Measurements from ENCODE around the gene UBR2. TPM values are rescaled to one million over a fixed set of nuclear protein-coding genes. Genes with fewer than 3 reads are reported as not detected.

Gene UBR2
- total RNA-seq, 4 donors from 2014 or later = 36.3 to 54.0 (median 44.3) TPM

DNA sequence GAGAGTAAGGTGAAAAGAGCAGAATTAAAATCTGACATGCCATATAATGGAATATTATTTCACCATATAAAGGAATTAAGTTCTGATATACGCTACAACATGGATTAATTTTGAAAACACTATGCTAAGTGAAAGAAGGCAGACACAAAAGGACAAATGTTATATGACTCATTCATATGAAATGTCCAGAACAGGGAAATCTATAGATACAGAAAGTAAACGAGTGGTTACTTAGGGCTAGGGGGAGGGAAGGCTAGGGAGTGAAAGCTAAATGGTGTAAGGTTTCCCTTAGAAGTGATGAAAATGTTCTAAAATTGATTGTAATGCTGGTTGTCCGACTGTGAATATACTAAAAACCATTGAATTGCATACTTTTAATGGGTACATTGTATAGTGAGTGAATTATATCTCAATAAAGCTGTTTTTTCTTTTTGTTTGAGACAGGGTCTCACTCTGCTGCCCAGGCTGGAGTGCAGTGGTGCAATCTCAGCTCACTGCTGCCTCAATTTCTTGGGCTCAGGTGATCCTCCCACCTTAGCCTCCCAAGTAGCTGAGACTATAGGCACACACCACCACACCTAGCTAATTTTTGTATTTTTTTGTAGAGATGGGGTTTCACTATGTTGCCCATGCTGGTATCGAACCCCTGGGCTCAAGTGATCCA lies 150.4 kb downstream of the UBR2 start:
- no peak for DNase-seq
- WGBS, 2 donors = 87 to 88% methylated on average over 4 of the region's 4 CpGs
- Histone ChIP-seq H3K4me3 (replicated peaks in 1 of 3) (no peak overlapping the region), H3K36me3 (no peaks in the 10 kb centered on the region), H3K27me3 (no peaks in the 10 kb centered on the region), H3K9me3 (no peaks in the 10 kb centered on the region), H3K27ac (no peak overlapping the region), H3K4me1 (no peaks in the 10 kb centered on the region)
- intact Hi-C loops (cut with DNase I) = no loop called here
- TF ChIP-seq POLR2A (IDR thresholded peaks at IDR 0.05) = no peak
- no peak for TF ChIP-seq CTCF (IDR thresholded peaks at IDR 0.05)

DNA sequence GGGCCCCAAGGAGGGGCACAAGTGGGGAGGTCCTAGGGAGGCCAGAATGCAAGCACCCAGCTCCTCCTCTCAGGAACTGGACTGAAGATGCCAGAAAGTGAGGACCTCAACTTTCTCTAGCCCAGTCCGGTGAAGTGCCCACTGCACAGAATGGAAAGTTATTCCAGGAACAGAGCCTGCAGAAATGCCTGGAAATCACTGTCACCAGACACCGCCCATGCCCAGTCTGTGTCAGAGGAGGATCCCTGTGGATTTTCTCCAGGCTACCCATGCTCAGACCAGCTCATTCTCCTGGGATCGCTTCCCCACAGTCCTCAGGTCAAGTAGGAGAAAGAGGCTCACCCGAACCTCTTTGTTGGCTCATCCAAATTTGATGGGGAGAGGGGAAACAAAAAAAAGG lies 152.0 kb downstream of the UBR2 start:
- no peaks in the 10 kb centered on the region for H3K9me3 ChIP-seq
- no peak overlapping the region for H3K4me3 ChIP-seq (replicated peaks in 1 of 3)
- no peak for DNase-seq
- H3K36me3 ChIP-seq = no peaks in the 10 kb centered on the region
- intact Hi-C loops (cut with DNase I) = no loop called here
- WGBS, 2 donors = 85 to 97% methylated on average over 4 of the region's 4 CpGs
- TF ChIP-seq CTCF (IDR thresholded peaks at IDR 0.05) (no peak), POLR2A (IDR thresholded peaks at IDR 0.05) (no peak)
- H3K27me3 ChIP-seq = no peaks in the 10 kb centered on the region
- no peaks in the 10 kb centered on the region for H3K4me1 ChIP-seq
- no peak overlapping the region for H3K27ac ChIP-seq

- 81 to 85% methylated on average over 8 of the region's 8 CpGs for WGBS, 2 donors
- peaks cover under 1% of the 10 kb centered on the region in 2 donors for H3K4me1 ChIP-seq
- intact Hi-C loops (cut with DNase I) = loop anchor here (10.0 kb wide), 1 partner anchor 154 kb away; the partner anchor contains the start of gene RPL7L1
- no peaks in the 10 kb centered on the region for H3K36me3 ChIP-seq
- no peaks in the 10 kb centered on the region for H3K27me3 ChIP-seq
- no peaks in the 10 kb centered on the region for H3K9me3 ChIP-seq
- H3K4me3 ChIP-seq (replicated peaks in 1 of 3) = no peak overlapping the region
- TF ChIP-seq CTCF (IDR thresholded peaks at IDR 0.05) (no peak), POLR2A (IDR thresholded peaks at IDR 0.05) (no peak)
- no peak overlapping the region for H3K27ac ChIP-seq
- no peak for DNase-seq
These were observed 156.9 kb downstream of the UBR2 start for GRCh38 chr6:42720739-42721138.

GRCh38 chr6:42722497-42722896 lies 158.7 kb downstream of the UBR2 start, which contains the start of gene PRPH2:
TSS of gene PRPH2 (minus strand) at chr6:42722597. CDS start at chr6:42722334, 263 bp downstream.
- H3K4me3 ChIP-seq (replicated peaks in 1 of 3) = no peak within 1 kb of the TSS
- H3K9me3 ChIP-seq = no peaks in the 10 kb centered on the region
- H3K36me3 ChIP-seq = no peaks in the 10 kb centered on the region
- H3K4me1 ChIP-seq = peaks cover 6 to 13% of the 10 kb centered on the region in 2 donors
- no peaks in the 10 kb centered on the region for H3K27me3 ChIP-seq
- WGBS, 2 donors = 87 to 92% methylated on average over 4 to 6 of the region's 6 CpGs
- intact Hi-C loops (cut with DNase I) = loop anchor here (10.0 kb wide), 1 partner anchor 152 kb away; the partner anchor contains the start of gene RPL7L1
- DNase-seq = no peak
- TF ChIP-seq CTCF (IDR thresholded peaks at IDR 0.05) (no peak), POLR2A (IDR thresholded peaks at IDR 0.05) (no peak)
- H3K27ac ChIP-seq = no peak within 1 kb of the TSS

- no peaks in the 10 kb centered on the region for H3K36me3 ChIP-seq
- peaks cover 6 to 13% of the 10 kb centered on the region in 2 donors for H3K4me1 ChIP-seq
- no peak for TF ChIP-seq CTCF (IDR thresholded peaks at IDR 0.05)
- no peak for TF ChIP-seq POLR2A (IDR thresholded peaks at IDR 0.05)
- no peak overlapping the region for H3K4me3 ChIP-seq (replicated peaks in 1 of 3)
- no peak overlapping the region for H3K27ac ChIP-seq
- no peak for DNase-seq
- H3K9me3 ChIP-seq = no peaks in the 10 kb centered on the region
- intact Hi-C loops (cut with DNase I) = loop anchor here (10.0 kb wide), 1 partner anchor 150 kb away; the partner anchor contains the start of gene RPL7L1
- no peaks in the 10 kb centered on the region for H3K27me3 ChIP-seq
These were observed 161.0 kb downstream of the UBR2 start for GRCh38 chr6:42724825-42725224.

All from thyroid gland (tissue), 4 donors.